ENCODE data around the gene TIMM13. TPM values are rescaled to one million over a fixed set of nuclear protein-coding genes. Genes with fewer than 3 reads are reported as not detected.

The TIMM13 gene
- total and polyA plus RNA-seq, 2 of the 8 experiments (the other 6 are each of a cell fraction or from before 2014, with no cell fraction given) = 270 to 275 TPM

DNA sequence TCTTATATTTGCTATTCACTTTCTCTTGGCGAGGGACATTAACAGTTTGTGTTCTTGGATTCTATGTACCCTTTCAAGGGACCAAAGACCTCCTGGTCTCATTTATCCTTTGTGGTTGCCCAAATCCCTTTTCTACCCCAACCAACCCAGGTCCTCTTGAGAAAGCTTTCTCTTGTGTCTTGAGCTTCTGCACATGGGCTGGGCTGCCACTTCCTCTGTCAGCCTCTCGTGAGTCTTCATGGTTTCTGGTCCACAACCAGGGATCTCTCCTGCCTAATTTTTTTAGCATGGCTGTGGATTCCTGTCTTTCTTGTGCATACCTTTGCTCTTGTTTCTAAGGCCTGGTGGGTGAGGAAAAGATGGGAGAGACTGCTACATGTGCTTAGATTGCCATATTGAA is 14.9 kb downstream of the TIMM13 start (continued):
- TF ChIP-seq JUND (IDR thresholded peaks at IDR 0.05; ENCODE audit: low read length) = no peak
- no peak for TF ChIP-seq BACH1 (IDR thresholded peaks at IDR 0.05; ENCODE audit: low read length)
- TF ChIP-seq SP2 (IDR thresholded peaks at IDR 0.05; ENCODE audit: low read length) = no peak
- no peak for TF ChIP-seq POLR2AphosphoS5 (IDR thresholded peaks at IDR 0.05; ENCODE audit: low read depth, low read length)
- no peak for TF ChIP-seq BCL11A (IDR thresholded peaks at IDR 0.05; ENCODE audit: low read depth in 2 of 2, low read length in 2 of 2)
- TF ChIP-seq, protein P1, sequence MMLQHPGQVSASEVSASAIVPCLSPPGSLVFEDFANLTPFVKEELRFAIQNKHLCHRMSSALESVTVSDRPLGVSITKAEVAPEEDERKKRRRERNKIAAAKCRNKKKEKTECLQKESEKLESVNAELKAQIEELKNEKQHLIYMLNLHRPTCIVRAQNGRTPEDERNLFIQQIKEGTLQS (IDR thresholded peaks at IDR 0.05; ENCODE audit: insufficient read depth, low read depth, low read length) = no peak
- TF ChIP-seq RNF2 (IDR thresholded peaks at IDR 0.05; ENCODE audit: borderline replicate concordance, low read depth, low read length, missing control alignments, poor library complexity, severe bottlenecking) = no peak

Measured in H1 (cell line).